Endothelial cell of umbilical vein (primary cell): ENCODE data around the gene PRICKLE3. TPM values are rescaled to one million over a fixed set of nuclear protein-coding genes. Genes with fewer than 3 reads are reported as not detected.

Source experiments
- BruUV-seq: library from RNA; stranded (reverse); fragments of 400-500 nt; replicated peaks from 2 replicates; lab custom pipeline; 2021; lab: Mats Ljungman, UMichigan
- CTCF ChIA-PET: fragments of 300-600, 350-600 bp; sonication (Branson Sonifier 250); formaldehyde crosslinking; loops from one replicate; lab custom pipeline; 2021; ENCODE audit warnings: antibody characterized with exemption, inconsistent platforms; lab: Charles Lee
- POLR2A ChIA-PET: fragments of 300-600, 350-600 bp; sonication (Branson Sonifier 250); formaldehyde crosslinking; loops from one replicate; lab custom pipeline; 2021; ENCODE audit warnings: antibody characterized with exemption, inconsistent platforms; lab: Charles Lee
- DNase-seq: peaks from one replicate; pipeline ENCODE4 v3.0.0-alpha.2; 2011; ENCODE audit warnings: low read depth, low spot score
- FAIRE-seq: peaks from 2 replicates; lab custom pipeline; 2011; peaks lifted over from hg19 to GRCh38; lab: Jason Lieb, UNC
- H2AFZ ChIP-seq: 2 replicates; pipeline ENCODE4 v1.6.0; 2012; ENCODE audit warnings: low read depth, low read length, control low read depth, inconsistent platforms
- H3K27ac ChIP-seq: 2 replicates; pipeline ENCODE4 v1.5.1; 2011; ENCODE audit warnings: low read depth, mild to moderate bottlenecking, control low read depth, low read length, moderate library complexity; ENCODE audit not compliant: insufficient read depth
- H3K27me3 ChIP-seq, 2 experiments: 2 replicates each; pipeline versions ENCODE4 v1.6.0 to v1.6.1; 2011; ENCODE audit warnings: low read length in 2 of 2, mixed read lengths in 1 of 2; ENCODE audit not compliant: control insufficient read depth in 2 of 2, insufficient read depth in 2 of 2
- H3K36me3 ChIP-seq, 2 experiments: 2 replicates in 1 of 2; 3 replicates in 1 of 2; pipeline ENCODE4 v1.5.1; 2011; ENCODE audit warnings: low read length in 2 of 2, mild to moderate bottlenecking in 1 of 2, moderate library complexity in 1 of 2; ENCODE audit not compliant: control insufficient read depth in 2 of 2, insufficient read depth in 2 of 2; ENCODE audit errors: extremely low read depth in 1 of 2
- H3K4me1 ChIP-seq: 3 replicates; pipeline ENCODE4 v1.5.1; 2011; ENCODE audit warnings: mild to moderate bottlenecking, low read length; ENCODE audit not compliant: control insufficient read depth, insufficient read depth; ENCODE audit errors: extremely low read depth
- H3K4me2 ChIP-seq: 2 replicates; pipeline ENCODE4 v1.6.1; 2011; ENCODE audit warnings: low read length, control low read depth, mixed read lengths; ENCODE audit not compliant: insufficient read depth
- H3K4me3 ChIP-seq, 3 experiments: fragments of 200-600 bp in 1 of 3; sonication (generic), shearing (Covaris generic) in 1 of 3; replicated peaks in 1 of 3; 2 replicates each; pipeline ENCODE4 v1.5.1; 2011 to 2016; ENCODE audit warnings: control low read depth in 3 of 3, low read length in 3 of 3, mild to moderate bottlenecking in 2 of 3, inconsistent platforms in 1 of 3, low read depth in 1 of 3, moderate library complexity in 1 of 3; ENCODE audit not compliant: insufficient read depth in 1 of 3
- H3K79me2 ChIP-seq: 2 replicates; pipeline ENCODE4 v1.6.0; 2012; ENCODE audit warnings: low read length, inconsistent platforms; ENCODE audit not compliant: control insufficient read depth, insufficient read depth
- H3K9ac ChIP-seq: replicated peaks from 2 replicates; pipeline ENCODE3; 2011; ENCODE audit warnings: low read length, control low read depth; ENCODE audit not compliant: insufficient read depth; ENCODE audit errors: extremely low read depth
- H3K9me1 ChIP-seq: replicated peaks from 3 replicates; pipeline ENCODE4 v1.6.0; 2011; ENCODE audit warnings: mild to moderate bottlenecking, low read length; ENCODE audit not compliant: control insufficient read depth, insufficient read depth; ENCODE audit errors: extremely low read depth
- H3K9me3 ChIP-seq: replicated peaks from 2 replicates; pipeline ENCODE4 v1.5.1; 2012; ENCODE audit warnings: low read length, inconsistent platforms; ENCODE audit not compliant: control insufficient read depth, insufficient read depth
- H4K20me1 ChIP-seq: replicated peaks from 2 replicates; pipeline ENCODE3; 2011; ENCODE audit warnings: mild to moderate bottlenecking, low read length; ENCODE audit not compliant: control insufficient read depth, insufficient read depth; ENCODE audit errors: extremely low read depth
- EZH2 ChIP-seq: IDR thresholded peaks from 2 replicates; pipeline ENCODE4 v1.6.1; 2012; ENCODE audit warnings: borderline replicate concordance, low read depth, mild to moderate bottlenecking, moderate library complexity, low read length, inconsistent platforms; ENCODE audit not compliant: severe bottlenecking
- FOS ChIP-seq: IDR thresholded peaks from 2 replicates; pipeline ENCODE4 v1.6.1; 2011; ENCODE audit warnings: mild to moderate bottlenecking, low read length, moderate library complexity, borderline replicate concordance; ENCODE audit not compliant: insufficient read depth
- GATA2 ChIP-seq: IDR thresholded peaks from 2 replicates; pipeline ENCODE4 v1.7.0; 2011; ENCODE audit warnings: low read depth, mild to moderate bottlenecking, moderate library complexity, mixed read lengths, low read length; ENCODE audit not compliant: insufficient read length, insufficient read depth
- JUN ChIP-seq: IDR thresholded peaks from 2 replicates; pipeline ENCODE4 v1.6.1; 2011; ENCODE audit warnings: borderline replicate concordance, low read depth; ENCODE audit not compliant: insufficient read length, insufficient read depth
- MYC ChIP-seq: IDR thresholded peaks from one replicate; pipeline ENCODE4 v1.6.1; 2011; ENCODE audit warnings: mild to moderate bottlenecking, low read depth, low read length
- POLR2A ChIP-seq: IDR thresholded peaks from 2 replicates; pipeline ENCODE4 v1.6.1; 2012; ENCODE audit warnings: low read depth, mild to moderate bottlenecking, control low read depth, low read length
- POLR2AphosphoS5 ChIP-seq: IDR thresholded peaks from 2 replicates; pipeline ENCODE4 v1.6.1; 2012; ENCODE audit warnings: low read depth, mild to moderate bottlenecking, control low read depth, low read length, moderate library complexity; ENCODE audit not compliant: insufficient read depth
- dilution Hi-C: fragments of 300-500 bp; cut with MboI; formaldehyde crosslinking; loops from one replicate; pipeline ENCODE4 v1.15.0; 2019; ENCODE audit warnings: low sequenced_read_pairs; ENCODE audit not compliant: extremely low pct_ligation_motif_present
- intact Hi-C: fragments of 100-400 bp; cut with micrococcal nuclease; formaldehyde crosslinking; loops from one replicate; pipeline ENCODE4 v1.10.0; 2022
- polyA plus RNA-seq, 4 experiments: library from polyadenylated mRNA; depleted of rRNA in 3 of 4; stranded (reverse) in 3 of 4; unstranded in 1 of 4; fragments of >200 nt; gene quantifications; 2 replicates each; pipeline versions ENCODE4 v1.2.1 to v1.2.3, GENCODE V29; 2011 to 2012; ENCODE audit warnings: missing spikeins in 1 of 4
- total RNA-seq: library from RNA; stranded (reverse); gene quantifications from 2 replicates; pipeline ENCODE4 v1.2.3, GENCODE V29; 2021
- TF ChIP-seq, protein P1 (sequence below): IDR thresholded peaks from 2 replicates; pipeline ENCODE4 v1.6.1; 2011; ENCODE audit not compliant: insufficient read depth, insufficient read length
- TF ChIP-seq, protein P2 (sequence below), 2 donors: IDR thresholded peaks; 1 replicate in 1 of 2; 2 replicates in 1 of 2; pipeline ENCODE4 v1.5.1; 2011; ENCODE audit warnings: low read length in 2 of 2, mild to moderate bottlenecking in 2 of 2, moderate library complexity in 2 of 2, control low read depth in 1 of 2, inconsistent platforms in 1 of 2, low read depth in 1 of 2; ENCODE audit not compliant: insufficient read depth in 1 of 2; ENCODE audit errors: extremely low read depth in 1 of 2

Gene PRICKLE3
- total and polyA plus RNA-seq, 2 donors (not counting 3 experiments of a cell fraction or from before 2014, with no cell fraction given) = 6.8 to 15.0 TPM

DNA sequence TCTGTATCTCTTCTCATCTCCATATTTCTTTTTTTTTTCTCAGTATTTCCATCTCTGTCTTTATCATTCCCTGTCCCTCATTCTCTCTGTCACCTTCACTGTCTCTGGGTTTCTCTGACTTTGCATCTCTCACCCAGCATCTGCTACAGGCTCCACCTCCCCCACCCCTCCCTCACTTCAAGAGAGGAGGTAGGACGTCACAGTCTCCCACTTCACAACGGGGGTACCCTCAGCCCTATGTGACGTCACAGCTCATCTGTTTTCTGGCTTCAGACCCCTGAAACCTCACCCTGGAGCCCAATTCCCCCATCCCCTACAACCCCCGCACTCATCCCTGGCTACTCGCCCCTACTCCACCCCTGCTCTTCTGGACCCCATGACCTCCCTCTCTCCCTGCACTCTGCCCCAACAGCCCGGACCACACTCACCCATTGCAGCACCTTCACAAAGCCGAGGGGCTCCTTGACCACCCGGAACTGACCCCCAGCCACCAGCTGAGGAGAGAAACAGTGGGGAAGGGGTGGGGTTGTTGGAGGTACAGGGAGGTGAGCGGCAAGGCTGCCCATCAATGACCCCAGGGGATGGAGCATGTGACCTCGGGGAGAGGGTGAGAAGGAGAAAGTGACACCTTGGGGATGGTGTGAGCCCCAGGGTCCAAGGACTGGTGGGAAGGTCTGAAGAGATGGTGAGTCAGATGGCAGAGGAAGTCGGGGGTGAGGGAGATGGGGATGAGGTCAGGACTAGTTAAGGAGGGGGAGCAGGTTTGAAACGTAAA, 12.6 kb upstream of the PRICKLE3 start:
- BruUV-seq = no TSS peak
- no peaks in the 10 kb centered on the region for H3K9me1 ChIP-seq
- POLR2A ChIA-PET = no interaction called here
- FAIRE-seq (no peak), DNase-seq (no peak)
- intact Hi-C loops = no loop called here
- H3K4me3 ChIP-seq = no peak overlapping the region
- no peaks in the 10 kb centered on the region for H3K9me3 ChIP-seq
- no peak overlapping the region for H2AFZ ChIP-seq
- H3K4me2 ChIP-seq = no peak overlapping the region
- CTCF ChIA-PET = no interaction called here
- TF ChIP-seq POLR2AphosphoS5 (no peak), JUN (no peak), POLR2A (no peak), FOS (no peak)
- TF ChIP-seq, protein P1, sequence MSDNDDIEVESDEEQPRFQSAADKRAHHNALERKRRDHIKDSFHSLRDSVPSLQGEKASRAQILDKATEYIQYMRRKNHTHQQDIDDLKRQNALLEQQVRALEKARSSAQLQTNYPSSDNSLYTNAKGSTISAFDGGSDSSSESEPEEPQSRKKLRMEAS = no peak
- no peaks in the 10 kb centered on the region for H3K36me3 ChIP-seq
- H4K20me1 ChIP-seq = no peaks in the 10 kb centered on the region
- H3K27me3 ChIP-seq = peaks cover 0 to 2% of the 10 kb centered on the region in 2 experiments
- H3K27ac ChIP-seq = no peak overlapping the region
- no peaks in the 10 kb centered on the region for H3K79me2 ChIP-seq
- no peak overlapping the region for H3K9ac ChIP-seq
- peaks cover 3% of the 10 kb centered on the region for H3K4me1 ChIP-seq
- dilution Hi-C loops = no loop called here

DNA sequence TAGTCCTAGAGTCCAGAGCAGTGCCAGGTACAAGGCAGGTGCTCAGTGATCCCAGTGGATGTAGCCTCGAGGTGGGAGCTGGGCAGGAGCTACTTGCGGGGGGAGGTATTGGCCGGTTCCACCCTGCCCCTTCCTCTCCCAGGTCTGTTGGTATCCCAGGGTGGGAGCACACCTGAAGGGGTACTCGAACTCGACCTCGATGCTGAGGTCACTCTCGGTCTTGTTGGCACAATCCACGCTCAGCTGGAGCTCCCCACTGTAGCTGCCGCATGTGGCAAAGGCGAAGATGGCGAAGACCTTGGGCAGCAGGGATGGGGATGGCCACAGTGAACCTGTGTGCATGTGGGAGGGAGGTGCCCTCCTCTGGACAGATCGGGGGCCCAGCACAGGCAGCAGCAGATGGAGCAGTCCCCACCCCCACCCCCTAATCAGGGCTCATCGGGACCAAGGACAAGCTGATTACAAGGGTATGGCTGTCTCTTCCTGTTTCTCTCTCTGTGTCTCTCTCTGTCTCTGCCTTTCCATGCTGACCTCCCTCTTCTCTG, 11.4 kb upstream of the PRICKLE3 start:
- dilution Hi-C loops = no loop called here
- DNase-seq (no peak), FAIRE-seq (no peak)
- H3K36me3 ChIP-seq = no peaks in the 10 kb centered on the region
- H3K79me2 ChIP-seq = no peaks in the 10 kb centered on the region
- no peaks in the 10 kb centered on the region for H4K20me1 ChIP-seq
- ChIA-PET POLR2A (no interaction called here), CTCF (no interaction called here)
- no peak overlapping the region for H3K9ac ChIP-seq
- H3K4me1 ChIP-seq = peaks cover 3% of the 10 kb centered on the region
- H3K9me3 ChIP-seq = no peaks in the 10 kb centered on the region
- no peak overlapping the region for H3K4me2 ChIP-seq
- intact Hi-C loops = no loop called here
- TF ChIP-seq EZH2 (no peak), MYC (no peak), JUN (no peak), FOS (no peak), GATA2 (no peak), POLR2A (no peak), POLR2AphosphoS5 (no peak)
- TF ChIP-seq, protein P2, sequence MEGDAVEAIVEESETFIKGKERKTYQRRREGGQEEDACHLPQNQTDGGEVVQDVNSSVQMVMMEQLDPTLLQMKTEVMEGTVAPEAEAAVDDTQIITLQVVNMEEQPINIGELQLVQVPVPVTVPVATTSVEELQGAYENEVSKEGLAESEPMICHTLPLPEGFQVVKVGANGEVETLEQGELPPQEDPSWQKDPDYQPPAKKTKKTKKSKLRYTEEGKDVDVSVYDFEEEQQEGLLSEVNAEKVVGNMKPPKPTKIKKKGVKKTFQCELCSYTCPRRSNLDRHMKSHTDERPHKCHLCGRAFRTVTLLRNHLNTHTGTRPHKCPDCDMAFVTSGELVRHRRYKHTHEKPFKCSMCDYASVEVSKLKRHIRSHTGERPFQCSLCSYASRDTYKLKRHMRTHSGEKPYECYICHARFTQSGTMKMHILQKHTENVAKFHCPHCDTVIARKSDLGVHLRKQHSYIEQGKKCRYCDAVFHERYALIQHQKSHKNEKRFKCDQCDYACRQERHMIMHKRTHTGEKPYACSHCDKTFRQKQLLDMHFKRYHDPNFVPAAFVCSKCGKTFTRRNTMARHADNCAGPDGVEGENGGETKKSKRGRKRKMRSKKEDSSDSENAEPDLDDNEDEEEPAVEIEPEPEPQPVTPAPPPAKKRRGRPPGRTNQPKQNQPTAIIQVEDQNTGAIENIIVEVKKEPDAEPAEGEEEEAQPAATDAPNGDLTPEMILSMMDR (IDR thresholded peaks at IDR 0.05; ENCODE audit: extremely low read depth in 1 of 2, insufficient read depth in 1 of 2, low read depth in 1 of 2, low read length in 2 of 2) = no peak
- TF ChIP-seq, protein P1 = no peak
- no peak overlapping the region for H3K27ac ChIP-seq
- H3K4me3 ChIP-seq = no peak overlapping the region
- H2AFZ ChIP-seq = no peak overlapping the region
- no TSS peak for BruUV-seq
- no peaks in the 10 kb centered on the region for H3K9me1 ChIP-seq
- H3K27me3 ChIP-seq = peaks cover 0 to 2% of the 10 kb centered on the region in 2 experiments
